DOHH2 (cell line): ENCODE results near the gene ENTPD7.

Source experiments
- H3F3A ChIP-seq: fragments of 200-600 bp; sonication (generic), shearing (Covaris generic); 2 replicates; pipeline ENCODE4 v1.6.0; 2016; ENCODE audit warnings: antibody characterized with exemption, mild to moderate bottlenecking; ENCODE audit not compliant: control insufficient read depth, insufficient read depth
- H3K27ac ChIP-seq: fragments of 200-600 bp; sonication (generic); 2 replicates; pipeline ENCODE4 v1.5.1; 2014; ENCODE audit warnings: low read depth, mild to moderate bottlenecking, low read length, moderate library complexity
- H3K27me3 ChIP-seq: fragments of 200-600 bp; sonication (generic); 2 replicates; pipeline ENCODE4 v1.6.1; 2014; ENCODE audit warnings: mild to moderate bottlenecking, low read length, mixed read lengths; ENCODE audit not compliant: control insufficient read depth
- H3K36me3 ChIP-seq: fragments of 200-600 bp; sonication (generic); 2 replicates; pipeline ENCODE4 v1.6.1; 2014; ENCODE audit warnings: mild to moderate bottlenecking, low read length, moderate library complexity, mixed read lengths; ENCODE audit not compliant: control insufficient read depth
- H3K4me1 ChIP-seq: fragments of 200-600 bp; sonication (generic); 2 replicates; pipeline ENCODE4 v1.6.1; 2014; ENCODE audit warnings: mild to moderate bottlenecking, low read length, mixed read lengths; ENCODE audit not compliant: control insufficient read depth
- H3K4me2 ChIP-seq: fragments of 200-600 bp; sonication (generic); 2 replicates; pipeline ENCODE4 v1.6.0; 2014; ENCODE audit warnings: mild to moderate bottlenecking, low read length, moderate library complexity
- H3K4me3 ChIP-seq: fragments of 200-600 bp; sonication (generic); 2 replicates; pipeline ENCODE4 v1.5.1; 2014; ENCODE audit warnings: mild to moderate bottlenecking, low read length, mixed read lengths
- H3K79me2 ChIP-seq: fragments of 200-600 bp; sonication (generic); 2 replicates; pipeline ENCODE4 v1.6.1; 2014; ENCODE audit warnings: mild to moderate bottlenecking, low read length, mixed read lengths; ENCODE audit not compliant: control insufficient read depth
- H3K9me2 ChIP-seq: fragments of 200-600 bp; sonication (generic); replicated peaks from 2 replicates; pipeline ENCODE4 v1.6.1; 2014; ENCODE audit warnings: mild to moderate bottlenecking, low read length, mixed read lengths; ENCODE audit not compliant: control insufficient read depth
- H3K9me3 ChIP-seq: fragments of 200-600 bp; sonication (generic); 2 replicates; pipeline ENCODE4 v1.6.1; 2014; ENCODE audit warnings: antibody characterized with exemption, low read length, mixed read lengths; ENCODE audit not compliant: control insufficient read depth, insufficient read depth
- H4K20me1 ChIP-seq: fragments of 200-600 bp; sonication (generic); 2 replicates; pipeline ENCODE4 v1.6.0; 2014; ENCODE audit warnings: low read depth, mild to moderate bottlenecking, antibody characterized with exemption, low read length, moderate library complexity; ENCODE audit not compliant: control insufficient read depth, insufficient read depth
- EZH2phosphoT487 ChIP-seq: fragments of 200-600 bp; sonication (generic); IDR thresholded peaks from 2 replicates; pipeline ENCODE4 v1.6.1; 2017; ENCODE audit warnings: borderline replicate concordance, mild to moderate bottlenecking, antibody characterized with exemption, low read length, moderate library complexity, mixed read lengths
- TF ChIP-seq, protein P1 (sequence below): fragments of 200-600 bp; sonication (generic); IDR thresholded peaks from one replicate; pipeline ENCODE4 v1.5.1; 2014; ENCODE audit warnings: antibody characterized with exemption, mild to moderate bottlenecking, low read depth, low read length; ENCODE audit not compliant: poor library complexity, severe bottlenecking

Gene ENTPD7

DNA sequence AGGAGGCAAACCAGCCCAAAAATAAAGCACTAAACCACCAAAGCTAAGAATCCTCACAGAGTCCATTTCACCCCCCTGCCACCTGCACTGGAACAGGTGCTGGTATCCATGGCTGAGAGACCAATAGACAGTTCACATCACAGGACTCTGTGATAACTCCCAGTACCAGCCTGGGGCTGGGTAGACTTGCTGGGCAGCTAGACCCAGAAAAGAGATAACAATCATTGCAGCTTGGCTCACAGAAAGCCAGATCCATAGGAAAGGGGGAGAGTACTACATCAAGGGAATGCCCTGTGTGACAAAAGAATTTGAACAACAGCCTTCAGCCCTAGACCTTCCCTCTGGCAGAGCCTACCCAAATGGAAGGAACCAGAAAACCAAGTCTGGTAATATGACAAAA is 25.5 kb upstream of the ENTPD7 start:
- Histone ChIP-seq H3K4me2 (no peak overlapping the region), H3K27ac (no peak overlapping the region), H3K4me3 (no peak overlapping the region), H3F3A (no peaks in the 10 kb centered on the region), H3K79me2 (no peaks in the 10 kb centered on the region), H3K9me3 (no peaks in the 10 kb centered on the region), H4K20me1 (no peaks in the 10 kb centered on the region), H3K36me3 (no peaks in the 10 kb centered on the region), H3K9me2 (no peaks in the 10 kb centered on the region), H3K4me1 (no peaks in the 10 kb centered on the region), H3K27me3 (0 out of 2 replicates have a peak, but pooled peaks cover 3% of the 10 kb centered on the region)
- TF ChIP-seq, protein P1, sequence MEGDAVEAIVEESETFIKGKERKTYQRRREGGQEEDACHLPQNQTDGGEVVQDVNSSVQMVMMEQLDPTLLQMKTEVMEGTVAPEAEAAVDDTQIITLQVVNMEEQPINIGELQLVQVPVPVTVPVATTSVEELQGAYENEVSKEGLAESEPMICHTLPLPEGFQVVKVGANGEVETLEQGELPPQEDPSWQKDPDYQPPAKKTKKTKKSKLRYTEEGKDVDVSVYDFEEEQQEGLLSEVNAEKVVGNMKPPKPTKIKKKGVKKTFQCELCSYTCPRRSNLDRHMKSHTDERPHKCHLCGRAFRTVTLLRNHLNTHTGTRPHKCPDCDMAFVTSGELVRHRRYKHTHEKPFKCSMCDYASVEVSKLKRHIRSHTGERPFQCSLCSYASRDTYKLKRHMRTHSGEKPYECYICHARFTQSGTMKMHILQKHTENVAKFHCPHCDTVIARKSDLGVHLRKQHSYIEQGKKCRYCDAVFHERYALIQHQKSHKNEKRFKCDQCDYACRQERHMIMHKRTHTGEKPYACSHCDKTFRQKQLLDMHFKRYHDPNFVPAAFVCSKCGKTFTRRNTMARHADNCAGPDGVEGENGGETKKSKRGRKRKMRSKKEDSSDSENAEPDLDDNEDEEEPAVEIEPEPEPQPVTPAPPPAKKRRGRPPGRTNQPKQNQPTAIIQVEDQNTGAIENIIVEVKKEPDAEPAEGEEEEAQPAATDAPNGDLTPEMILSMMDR = no peak
- TF ChIP-seq EZH2phosphoT487 = no peak

DNA sequence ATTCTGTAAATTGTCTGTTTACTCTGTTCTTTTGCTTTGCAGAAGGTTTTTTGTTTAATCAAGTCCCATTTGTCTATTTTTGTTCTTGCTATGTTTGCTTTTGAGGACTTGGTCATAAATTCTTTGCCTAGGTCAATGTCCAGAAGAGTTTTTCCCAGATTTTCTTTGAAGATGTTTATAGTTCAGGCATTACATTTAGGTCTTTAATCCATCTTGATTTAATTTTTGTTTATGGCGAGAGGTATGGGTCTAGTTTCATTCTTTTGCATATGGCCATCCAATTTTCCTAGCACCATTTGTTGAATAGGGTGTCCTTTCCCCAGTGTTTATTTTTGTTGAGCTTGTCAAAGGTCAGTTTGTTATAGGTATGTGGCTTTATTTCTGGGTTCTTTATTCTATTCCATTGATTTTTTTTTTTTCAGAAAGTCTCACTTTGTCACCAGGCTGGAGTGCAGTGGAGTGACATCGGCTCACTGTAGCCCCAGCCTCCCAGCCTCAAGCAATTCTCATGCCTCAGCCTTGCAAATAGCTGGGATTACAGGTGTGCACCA is 11.6 kb upstream of the ENTPD7 start:
- Histone ChIP-seq H3F3A (no peaks in the 10 kb centered on the region), H3K9me3 (no peaks in the 10 kb centered on the region), H3K27ac (no peak overlapping the region), H3K4me1 (no peaks in the 10 kb centered on the region), H3K4me2 (no peak overlapping the region), H3K9me2 (no peaks in the 10 kb centered on the region), H3K27me3 (peaks cover 15% of the 10 kb centered on the region), H4K20me1 (no peaks in the 10 kb centered on the region), H3K36me3 (no peaks in the 10 kb centered on the region), H3K79me2 (no peaks in the 10 kb centered on the region), H3K4me3 (no peak overlapping the region)
- TF ChIP-seq EZH2phosphoT487 = no peak
- TF ChIP-seq, protein P1 = no peak

DNA sequence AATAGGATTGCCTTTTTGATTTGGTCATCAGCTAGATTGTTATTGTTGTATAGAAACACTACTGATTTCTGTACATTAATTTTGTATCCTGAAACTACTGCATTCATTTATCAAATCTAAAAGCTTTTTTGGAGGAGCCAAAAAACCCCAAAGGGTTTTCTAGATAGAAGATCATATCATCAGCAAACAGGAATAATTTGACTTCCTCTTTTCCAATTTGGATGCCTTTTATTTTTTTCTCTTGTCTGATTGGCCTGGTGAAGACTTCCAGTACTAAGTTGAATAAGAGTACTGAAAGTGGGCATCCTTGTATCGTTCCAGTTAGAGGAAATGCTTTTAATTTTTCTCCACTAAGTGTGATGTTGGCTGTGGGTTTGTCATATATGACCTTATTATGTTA is 10.6 kb upstream of the ENTPD7 start:
- H4K20me1 ChIP-seq = no peaks in the 10 kb centered on the region
- H3K4me2 ChIP-seq = no peak overlapping the region
- H3K9me3 ChIP-seq = no peaks in the 10 kb centered on the region
- no peaks in the 10 kb centered on the region for H3K36me3 ChIP-seq
- H3F3A ChIP-seq = no peaks in the 10 kb centered on the region
- H3K4me1 ChIP-seq = no peaks in the 10 kb centered on the region
- no peak overlapping the region for H3K27ac ChIP-seq
- H3K79me2 ChIP-seq = no peaks in the 10 kb centered on the region
- TF ChIP-seq, protein P1 = no peak
- no peak for TF ChIP-seq EZH2phosphoT487
- H3K4me3 ChIP-seq = no peak overlapping the region
- no peaks in the 10 kb centered on the region for H3K9me2 ChIP-seq
- H3K27me3 ChIP-seq = peaks cover 18% of the 10 kb centered on the region
